Epithelial cell of esophagus (primary cell): ENCODE data around the gene GAST.
"Not testable (repeated sequence)": the region's sequence is repeated elsewhere in the genome, so short reads cannot be mapped to it uniquely, and the experiment has no call there.

Experiments
- DNase-seq: peaks from one replicate; pipeline ENCODE4 v3.0.0; 2010; ENCODE audit warnings: low read depth
- H3K4me3 ChIP-seq: 2 replicates; pipeline ENCODE4 v1.5.1; 2011; ENCODE audit warnings: mild to moderate bottlenecking, low read length, control low read depth
- TF ChIP-seq, protein P1 (sequence below): IDR thresholded peaks from 2 replicates; pipeline ENCODE4 v1.5.1; 2011; ENCODE audit warnings: low read depth, mild to moderate bottlenecking, low read length, control low read depth, inconsistent platforms; ENCODE audit not compliant: insufficient read depth; ENCODE audit errors: missing control alignments

Gene GAST

DNA sequence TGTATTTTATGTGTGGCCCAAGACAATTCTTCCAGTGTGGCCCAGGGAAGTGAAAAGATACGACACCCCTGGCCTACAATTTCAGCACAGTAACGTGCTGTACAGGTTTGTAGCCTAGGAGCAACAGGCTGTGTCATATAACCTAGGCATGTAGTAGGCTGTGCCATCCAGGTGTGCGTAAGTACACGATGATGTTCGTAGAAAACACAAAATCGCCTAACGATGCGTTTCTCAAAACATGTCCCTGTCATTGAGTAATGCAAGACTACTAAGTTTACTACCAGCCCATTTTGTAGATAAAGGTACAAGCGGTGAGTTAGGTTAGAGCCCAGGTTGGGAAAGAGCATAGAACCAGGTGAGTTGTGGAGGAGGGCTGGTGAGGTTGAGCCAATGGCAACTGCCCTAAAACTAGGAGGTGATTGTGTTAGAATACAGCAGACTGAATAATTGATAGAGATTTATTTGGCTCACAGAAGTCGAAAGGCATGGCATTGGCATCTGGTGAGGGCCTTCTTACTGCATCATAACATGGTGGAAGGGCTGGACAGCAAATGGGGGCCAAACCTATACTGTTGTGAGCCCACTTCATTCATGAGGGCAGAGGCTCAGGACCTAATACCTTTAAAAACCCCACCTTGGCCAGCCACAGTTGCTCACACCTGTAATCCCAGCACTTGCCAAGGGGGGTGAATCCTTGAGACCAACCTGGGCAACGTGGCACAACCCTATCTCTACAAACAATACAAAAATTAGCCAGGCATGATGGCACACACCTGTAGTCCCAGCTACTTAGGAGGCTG, 19.2 kb upstream of the GAST start:
- TF ChIP-seq, protein P1, sequence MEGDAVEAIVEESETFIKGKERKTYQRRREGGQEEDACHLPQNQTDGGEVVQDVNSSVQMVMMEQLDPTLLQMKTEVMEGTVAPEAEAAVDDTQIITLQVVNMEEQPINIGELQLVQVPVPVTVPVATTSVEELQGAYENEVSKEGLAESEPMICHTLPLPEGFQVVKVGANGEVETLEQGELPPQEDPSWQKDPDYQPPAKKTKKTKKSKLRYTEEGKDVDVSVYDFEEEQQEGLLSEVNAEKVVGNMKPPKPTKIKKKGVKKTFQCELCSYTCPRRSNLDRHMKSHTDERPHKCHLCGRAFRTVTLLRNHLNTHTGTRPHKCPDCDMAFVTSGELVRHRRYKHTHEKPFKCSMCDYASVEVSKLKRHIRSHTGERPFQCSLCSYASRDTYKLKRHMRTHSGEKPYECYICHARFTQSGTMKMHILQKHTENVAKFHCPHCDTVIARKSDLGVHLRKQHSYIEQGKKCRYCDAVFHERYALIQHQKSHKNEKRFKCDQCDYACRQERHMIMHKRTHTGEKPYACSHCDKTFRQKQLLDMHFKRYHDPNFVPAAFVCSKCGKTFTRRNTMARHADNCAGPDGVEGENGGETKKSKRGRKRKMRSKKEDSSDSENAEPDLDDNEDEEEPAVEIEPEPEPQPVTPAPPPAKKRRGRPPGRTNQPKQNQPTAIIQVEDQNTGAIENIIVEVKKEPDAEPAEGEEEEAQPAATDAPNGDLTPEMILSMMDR = no peak
- H3K4me3 ChIP-seq = no peak overlapping the region
- DNase-seq = peak; percentile 54

DNA sequence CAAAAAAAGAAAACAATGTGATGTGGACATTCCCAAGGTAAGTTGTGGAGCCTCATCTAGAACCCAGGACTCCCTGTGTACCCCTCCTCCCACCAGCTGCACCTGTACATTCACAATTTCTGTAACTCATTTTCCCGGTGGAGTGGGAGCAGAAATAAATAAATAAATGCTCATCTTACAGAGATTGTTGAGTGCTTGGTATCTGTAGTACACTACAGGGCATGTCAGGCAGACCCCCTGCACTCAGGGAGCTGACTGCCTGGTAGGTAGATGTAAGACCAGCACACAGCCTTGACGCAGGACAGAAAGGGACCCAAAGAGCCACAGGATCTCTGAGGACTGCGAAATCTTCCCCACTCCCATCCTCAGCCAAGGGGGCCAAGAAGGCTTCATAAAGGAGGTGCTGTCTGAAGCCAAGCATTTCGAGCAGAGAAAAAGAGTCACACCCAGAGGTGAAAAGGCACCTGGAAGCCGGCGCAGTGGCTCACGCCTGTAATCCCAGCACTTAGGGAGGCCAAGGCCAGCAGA, 16.9 kb upstream of the GAST start:
- H3K4me3 ChIP-seq = no peak overlapping the region
- TF ChIP-seq, protein P1 = no peak
- DNase-seq = peak; percentile 20

DNA sequence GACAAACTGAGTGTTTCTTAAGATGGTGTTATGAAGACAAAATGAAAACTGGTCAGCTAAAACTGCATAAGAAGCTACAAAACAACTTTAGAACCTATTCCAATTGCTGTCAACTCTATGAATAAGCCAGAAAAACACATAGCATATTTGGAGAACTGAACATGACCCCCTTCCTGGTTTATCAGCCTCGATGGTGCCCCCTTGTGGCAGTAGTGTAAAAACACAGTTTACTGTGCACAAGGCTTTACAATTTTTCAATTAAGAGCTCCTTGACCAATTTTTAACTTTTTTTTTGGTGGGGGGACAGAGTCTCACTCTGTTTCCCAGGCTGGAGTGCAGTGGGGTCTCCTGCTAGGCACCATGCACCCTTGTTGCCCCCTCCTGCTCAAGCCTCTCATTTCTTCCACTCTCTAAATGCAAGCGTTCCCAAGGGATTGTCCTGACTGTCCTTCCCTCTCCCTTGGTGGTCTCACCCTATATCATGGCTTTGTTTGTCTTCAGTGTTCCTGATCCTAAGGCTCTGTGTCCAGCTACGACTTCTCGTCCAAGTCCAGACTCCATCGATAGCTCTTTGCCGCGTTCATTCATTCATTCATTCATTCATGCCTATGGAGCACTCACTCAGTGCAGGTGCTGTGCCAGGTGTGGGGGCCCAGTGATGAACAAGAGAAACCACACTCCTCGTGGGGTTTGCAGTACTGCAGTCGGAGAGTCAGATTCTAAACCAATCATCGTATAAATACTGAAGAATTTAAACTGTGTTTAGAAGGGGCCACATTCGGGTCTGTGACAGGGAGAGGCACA, 16.0 kb upstream of the GAST start:
- H3K4me3 ChIP-seq = no peak overlapping the region
- DNase-seq = peak; percentile 77
- TF ChIP-seq, protein P1 = peak; percentile 85

DNA sequence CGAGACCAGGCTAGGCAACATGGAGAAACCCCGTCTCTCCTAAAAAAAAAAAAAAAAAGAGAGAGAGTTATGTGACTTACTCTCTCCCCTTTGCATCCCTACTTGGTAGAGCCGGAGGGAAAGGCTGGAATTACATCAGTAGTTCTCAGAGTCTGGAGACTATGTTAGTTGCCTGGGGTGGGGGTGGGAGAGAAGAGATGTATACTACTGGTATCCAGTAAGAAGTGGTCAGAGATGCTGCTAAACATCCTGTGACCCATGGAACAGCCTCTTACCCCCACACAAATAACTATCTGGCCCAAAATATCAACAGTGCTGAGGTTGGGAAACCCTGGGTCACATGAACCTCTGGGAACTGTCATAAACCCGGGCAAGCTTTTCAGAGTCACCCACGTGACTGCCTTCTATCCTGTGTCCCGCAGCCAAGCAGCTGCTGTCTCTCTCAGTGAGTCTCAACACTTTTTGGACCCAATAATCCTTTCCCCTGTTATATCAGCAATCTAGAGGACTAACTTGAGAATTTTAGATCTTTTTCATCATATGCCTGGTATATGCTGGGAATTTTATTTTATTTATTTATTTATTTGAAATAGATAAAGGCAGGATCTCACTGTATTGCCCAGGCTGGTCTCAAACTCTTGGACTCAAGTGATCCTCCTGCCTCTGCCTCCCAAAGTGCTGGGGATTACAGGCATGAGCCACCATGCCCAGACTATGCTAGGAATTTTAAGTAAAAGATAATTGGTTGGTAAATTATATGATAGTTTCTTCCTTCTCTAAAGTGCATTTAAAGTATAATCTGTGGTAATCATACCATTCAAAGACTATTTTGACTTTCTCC, 14.8 kb upstream of the GAST start:
- TF ChIP-seq, protein P1 = no peak
- H3K4me3 ChIP-seq = no peak overlapping the region
- DNase-seq = no peak

DNA sequence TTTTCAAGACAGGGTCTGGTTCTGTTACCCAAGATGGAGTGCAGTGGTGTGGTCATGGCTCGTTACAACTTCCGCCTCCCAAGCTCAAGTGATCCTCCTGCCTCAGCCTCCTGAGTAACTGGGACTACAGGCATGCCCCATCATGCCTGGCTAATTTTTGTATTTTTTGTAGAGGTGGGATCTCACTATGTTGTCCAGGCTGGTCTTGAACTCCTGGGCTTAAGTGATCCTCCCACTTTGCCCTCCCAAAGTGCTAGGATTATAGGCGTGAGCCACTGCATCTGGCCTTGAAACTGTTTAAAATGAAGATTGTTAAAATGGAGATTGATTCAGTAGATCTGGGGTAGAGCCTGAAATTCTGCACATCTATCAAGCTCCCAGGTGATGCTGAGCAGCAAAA, 11.3 kb upstream of the GAST start:
- H3K4me3 ChIP-seq, DNase-seq: not testable (repeated sequence)

DNA sequence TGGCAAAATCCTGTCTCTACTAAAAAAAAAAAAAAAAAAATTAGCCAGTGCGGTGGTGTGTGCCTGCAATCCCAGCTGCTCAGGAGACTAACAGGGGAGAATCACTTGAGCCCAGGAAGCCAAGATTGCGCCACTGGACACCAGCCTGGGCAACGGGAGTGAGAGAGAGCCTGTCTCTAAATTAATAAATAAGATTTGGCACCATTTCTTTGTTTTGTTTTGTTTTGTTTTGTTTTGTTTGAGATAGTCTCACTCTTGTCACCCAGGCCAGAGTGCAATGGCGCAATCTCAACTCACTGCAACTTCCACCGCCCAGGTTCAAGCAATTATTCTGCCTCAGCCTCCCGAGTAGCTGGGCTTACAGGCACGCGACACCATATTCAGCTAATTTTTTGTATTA, 9.4 kb upstream of the GAST start:
- TF ChIP-seq, protein P1 = no peak
- H3K4me3 ChIP-seq = no peak overlapping the region
- DNase-seq = no peak
